HCT116 (cell line): ENCODE data around the gene OR7G1. TPM values are rescaled to one million over a fixed set of nuclear protein-coding genes. Genes with fewer than 3 reads are reported as not detected.
A peak's percentile ranks its signal among the peaks of the same experiment; 100 is the strongest.

ENCODE experiments used
- ATAC-seq: fragments of 200-7000 bp; cut with Tn5 transposase; 2 replicates; pipeline ENCODE4 v1.9.1; 2020; ENCODE audit warnings: mild to moderate bottlenecking, moderate library complexity
- BruUV-seq: library from RNA; stranded (reverse); fragments of 400-500 nt; replicated peaks from 2 replicates; lab custom pipeline; 2021; lab: Mats Ljungman, UMichigan
- CTCF ChIA-PET: fragments of 300-600 bp; sonication (Branson Sonifier 250); formaldehyde crosslinking; loops from one replicate; lab custom pipeline; 2021; ENCODE audit warnings: antibody characterized with exemption; lab: Charles Lee
- POLR2A ChIA-PET: fragments of 300-600, 350-600 bp; sonication (Branson Sonifier 250); formaldehyde crosslinking; loops from one replicate; lab custom pipeline; 2021; ENCODE audit warnings: antibody characterized with exemption; lab: Charles Lee
- RAD21 ChIA-PET, 2 experiments: fragments of 300-600 bp; sonication (Branson Sonifier 250); formaldehyde crosslinking; loops; one replicate each; lab custom pipeline; 2023; ENCODE audit warnings: low total read pairs in 2 of 2; ENCODE audit not compliant: uncharacterized antibody in 2 of 2, unreplicated experiment in 2 of 2, low non-redundant PET in 1 of 2; lab: Charles Lee
- DNase-seq: peaks from one replicate; pipeline ENCODE4 v3.0.0-alpha.2; 2010; ENCODE audit warnings: low read depth, low spot score
- H2AFZ ChIP-seq: fragments of 200-600 bp; shearing (Covaris generic), sonication (generic); 2 replicates; pipeline ENCODE4 v1.6.1; 2017; ENCODE audit warnings: low read depth, mixed run types, mixed read lengths, antibody characterized with exemption, low read length; ENCODE audit not compliant: poor library complexity, severe bottlenecking
- H3K27ac ChIP-seq: 2 replicates; pipeline ENCODE4 v1.5.1; 2012; ENCODE audit warnings: low read depth, low read length
- H3K27me3 ChIP-seq: fragments of 200-600 bp; sonication (generic); 2 replicates; pipeline ENCODE4 v1.6.1; 2016; ENCODE audit warnings: mixed run types, low read length, mixed read lengths; ENCODE audit not compliant: insufficient read depth
- H3K36me3 ChIP-seq, 2 experiments: fragments of 200-500 bp in 1 of 2; fragments of 200-600 bp in 1 of 2; sonication (Bioruptor generic) in 1 of 2; sonication (generic) in 1 of 2; 2 replicates each; pipeline versions ENCODE4 v1.5.1 to v1.6.1; 2014 to 2016; ENCODE audit warnings: low read length in 2 of 2, inconsistent platforms in 1 of 2, mixed read lengths in 1 of 2, mixed run types in 1 of 2; ENCODE audit not compliant: insufficient read depth in 2 of 2, control insufficient read depth in 1 of 2
- H3K4me1 ChIP-seq, 2 experiments: fragments of 200-600 bp in 1 of 2; sonication (generic) in 1 of 2; 2 replicates each; pipeline versions ENCODE4 v1.5.1 to v1.6.1; 2012 to 2017; ENCODE audit warnings: low read length in 2 of 2, inconsistent platforms in 1 of 2, mild to moderate bottlenecking in 1 of 2, mixed read lengths in 1 of 2, mixed run types in 1 of 2, moderate library complexity in 1 of 2; ENCODE audit not compliant: insufficient read depth in 2 of 2, control insufficient read depth in 1 of 2
- H3K4me2 ChIP-seq: fragments of 200-600 bp; sonication (generic); 2 replicates; pipeline ENCODE4 v1.6.1; 2017; ENCODE audit warnings: mixed run types, low read length, mixed read lengths
- H3K4me3 ChIP-seq, 2 experiments: fragments of 200-600 bp in 1 of 2; sonication (generic) in 1 of 2; replicated peaks in 1 of 2; 2 replicates each; pipeline ENCODE4 v1.5.1; 2011 to 2016; ENCODE audit warnings: low read length in 2 of 2, control low read depth in 1 of 2, low read depth in 1 of 2, mild to moderate bottlenecking in 1 of 2, mixed read lengths in 1 of 2, mixed run types in 1 of 2
- H3K79me2 ChIP-seq: fragments of 200-600 bp; sonication (generic); 2 replicates; pipeline ENCODE4 v1.6.1; 2017; ENCODE audit warnings: mild to moderate bottlenecking, mixed run types, low read length, moderate library complexity, mixed read lengths; ENCODE audit not compliant: insufficient read depth
- H3K9ac ChIP-seq: fragments of 200-600 bp; sonication (generic); 2 replicates; pipeline ENCODE4 v1.6.1; 2016; ENCODE audit warnings: low read length, mixed read lengths
- H3K9me2 ChIP-seq: fragments of 200-600 bp; sonication (generic), shearing (Covaris generic); 2 replicates; pipeline ENCODE4 v1.6.1; 2017; ENCODE audit warnings: mixed run types, mild to moderate bottlenecking, moderate library complexity; ENCODE audit not compliant: insufficient read depth
- H3K9me3 ChIP-seq, 2 experiments: fragments of 200-500 bp in 1 of 2; fragments of 200-600 bp in 1 of 2; sonication (Bioruptor generic) in 1 of 2; sonication (generic) in 1 of 2; 2 replicates each; pipeline ENCODE4 v1.6.1; 2014 to 2017; ENCODE audit warnings: low read length in 2 of 2, mixed read lengths in 2 of 2, inconsistent platforms in 1 of 2, low read depth in 1 of 2, mild to moderate bottlenecking in 1 of 2, mixed run types in 1 of 2, moderate library complexity in 1 of 2; ENCODE audit not compliant: control insufficient read depth in 1 of 2, insufficient read depth in 1 of 2
- H4K20me1 ChIP-seq: fragments of 200-600 bp; sonication (generic), shearing (Covaris generic); 2 replicates; pipeline ENCODE4 v1.6.1; 2017; ENCODE audit warnings: mixed run types, mild to moderate bottlenecking, moderate library complexity; ENCODE audit not compliant: insufficient read depth
- CBX3 ChIP-seq: IDR thresholded peaks from 2 replicates; pipeline ENCODE4 v1.6.1; 2012; ENCODE audit warnings: low read depth
- CEBPB ChIP-seq: IDR thresholded peaks from 2 replicates; pipeline ENCODE4 v1.6.1; 2012; ENCODE audit warnings: low read depth
- ELF1 ChIP-seq: IDR thresholded peaks from 2 replicates; pipeline ENCODE4 v1.6.1; 2012; ENCODE audit warnings: low read depth, borderline replicate concordance
- FOSL1 ChIP-seq: IDR thresholded peaks from 2 replicates; pipeline ENCODE4 v1.6.1; 2012; ENCODE audit warnings: low read depth
- JUND ChIP-seq: IDR thresholded peaks from 2 replicates; pipeline ENCODE4 v1.6.1; 2012
- POLR2A ChIP-seq: IDR thresholded peaks from 2 replicates; pipeline ENCODE4 v1.7.0; 2011; ENCODE audit warnings: borderline replicate concordance; ENCODE audit not compliant: insufficient read depth, insufficient read length; ENCODE audit errors: extremely low read depth
- POLR2AphosphoS5 ChIP-seq: IDR thresholded peaks from 2 replicates; pipeline ENCODE4 v1.6.1; 2011; ENCODE audit warnings: mild to moderate bottlenecking, low read depth, low read length, moderate library complexity
- RAD21 ChIP-seq: IDR thresholded peaks from 2 replicates; pipeline ENCODE4 v1.6.1; 2012; ENCODE audit warnings: low read depth, mild to moderate bottlenecking
- SIN3A ChIP-seq: IDR thresholded peaks from 2 replicates; pipeline ENCODE4 v1.6.1; 2012; ENCODE audit warnings: low read depth
- SP1 ChIP-seq: IDR thresholded peaks from 2 replicates; pipeline ENCODE4 v1.6.1; 2012; ENCODE audit warnings: low read depth
- TCF7L2 ChIP-seq: IDR thresholded peaks from 2 replicates; pipeline ENCODE4 v1.7.0; 2011; ENCODE audit warnings: borderline replicate concordance, inconsistent platforms; ENCODE audit not compliant: insufficient read depth, insufficient read length; ENCODE audit errors: extremely low read depth
- ZNF274 ChIP-seq: fragments of 200-500 bp; sonication (Bioruptor generic); IDR thresholded peaks from 2 replicates; pipeline ENCODE4 v1.6.1; 2014; ENCODE audit warnings: mild to moderate bottlenecking, low read depth, low read length, inconsistent platforms
- intact Hi-C: fragments of 100-400 bp; cut with micrococcal nuclease; formaldehyde crosslinking; loops from 2 replicates; pipeline ENCODE4 v1.10.0; 2022
- total RNA-seq: library from RNA; stranded (reverse); gene quantifications from one replicate; pipeline ENCODE4 v1.2.1, GENCODE V29; 2021; ENCODE audit not compliant: unreplicated experiment
- TF ChIP-seq, protein P1 (sequence below): IDR thresholded peaks from 2 replicates; pipeline ENCODE4 v1.6.1; 2012; ENCODE audit warnings: low read depth
- TF ChIP-seq, protein P2 (sequence below): IDR thresholded peaks from 2 replicates; pipeline ENCODE4 v1.6.1; 2012
- TF ChIP-seq, protein P3 (sequence below): IDR thresholded peaks from 2 replicates; pipeline ENCODE4 v1.6.1; 2012

Gene OR7G1
- total RNA-seq, 1 experiment from 2014 or later, result not detected

- TF ChIP-seq, protein P1, sequence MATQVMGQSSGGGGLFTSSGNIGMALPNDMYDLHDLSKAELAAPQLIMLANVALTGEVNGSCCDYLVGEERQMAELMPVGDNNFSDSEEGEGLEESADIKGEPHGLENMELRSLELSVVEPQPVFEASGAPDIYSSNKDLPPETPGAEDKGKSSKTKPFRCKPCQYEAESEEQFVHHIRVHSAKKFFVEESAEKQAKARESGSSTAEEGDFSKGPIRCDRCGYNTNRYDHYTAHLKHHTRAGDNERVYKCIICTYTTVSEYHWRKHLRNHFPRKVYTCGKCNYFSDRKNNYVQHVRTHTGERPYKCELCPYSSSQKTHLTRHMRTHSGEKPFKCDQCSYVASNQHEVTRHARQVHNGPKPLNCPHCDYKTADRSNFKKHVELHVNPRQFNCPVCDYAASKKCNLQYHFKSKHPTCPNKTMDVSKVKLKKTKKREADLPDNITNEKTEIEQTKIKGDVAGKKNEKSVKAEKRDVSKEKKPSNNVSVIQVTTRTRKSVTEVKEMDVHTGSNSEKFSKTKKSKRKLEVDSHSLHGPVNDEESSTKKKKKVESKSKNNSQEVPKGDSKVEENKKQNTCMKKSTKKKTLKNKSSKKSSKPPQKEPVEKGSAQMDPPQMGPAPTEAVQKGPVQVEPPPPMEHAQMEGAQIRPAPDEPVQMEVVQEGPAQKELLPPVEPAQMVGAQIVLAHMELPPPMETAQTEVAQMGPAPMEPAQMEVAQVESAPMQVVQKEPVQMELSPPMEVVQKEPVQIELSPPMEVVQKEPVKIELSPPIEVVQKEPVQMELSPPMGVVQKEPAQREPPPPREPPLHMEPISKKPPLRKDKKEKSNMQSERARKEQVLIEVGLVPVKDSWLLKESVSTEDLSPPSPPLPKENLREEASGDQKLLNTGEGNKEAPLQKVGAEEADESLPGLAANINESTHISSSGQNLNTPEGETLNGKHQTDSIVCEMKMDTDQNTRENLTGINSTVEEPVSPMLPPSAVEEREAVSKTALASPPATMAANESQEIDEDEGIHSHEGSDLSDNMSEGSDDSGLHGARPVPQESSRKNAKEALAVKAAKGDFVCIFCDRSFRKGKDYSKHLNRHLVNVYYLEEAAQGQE, result no peak
- no peak for TF ChIP-seq ZNF274
Observed at GRCh38 chr19:9130965-9131364, 15.4 kb upstream of the OR7G1 start (continued).

DNA sequence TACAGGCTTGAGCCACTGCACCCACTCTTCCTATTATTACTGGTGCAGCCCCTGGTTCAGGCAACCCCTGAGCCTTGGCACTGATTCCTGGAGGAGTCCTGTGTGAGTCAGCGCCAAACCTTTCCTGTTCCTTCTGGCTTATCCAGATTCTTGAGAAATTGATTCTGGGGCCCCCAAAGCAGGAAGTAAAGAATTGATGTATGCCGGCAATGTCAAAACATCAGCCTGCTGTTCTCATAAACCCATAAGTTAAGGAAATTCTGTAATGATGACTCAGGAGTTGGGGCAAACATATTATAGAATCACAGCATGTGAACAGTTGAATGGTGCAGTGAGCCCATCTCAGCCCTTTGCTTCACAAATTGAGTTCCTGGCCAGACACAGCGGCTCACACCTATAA lies 12.6 kb upstream of the OR7G1 start:
- Histone ChIP-seq H3K9me2 (no peaks in the 10 kb centered on the region), H3K27ac (peak overlapping the region; percentile 57), H3K36me3 (no peaks in the 10 kb centered on the region), H3K79me2 (no peaks in the 10 kb centered on the region), H2AFZ (no peak overlapping the region), H3K4me3 (peak overlapping the region in 1 of 2 experiments; percentile 31; a peak in 1 of 4 replicates), H3K9ac (no peak overlapping the region), H3K4me2 (peak overlapping the region; percentile 66), H3K4me1 (peaks cover 16 to 31% of the 10 kb centered on the region in 2 experiments), H3K27me3 (no peaks in the 10 kb centered on the region), H3K9me3 (no peaks in the 10 kb centered on the region), H4K20me1 (no peaks in the 10 kb centered on the region)
- DNase-seq (peak; percentile 82), ATAC-seq (peak; percentile 90)
- no TSS peak for BruUV-seq
- CTCF ChIA-PET, result no interaction called here
- POLR2A ChIA-PET, result no interaction called here
- RAD21 ChIA-PET, result no interaction called here
- intact Hi-C loops, result no loop called here
- peak; percentile 47 for TF ChIP-seq TCF7L2
- TF ChIP-seq, protein P2, sequence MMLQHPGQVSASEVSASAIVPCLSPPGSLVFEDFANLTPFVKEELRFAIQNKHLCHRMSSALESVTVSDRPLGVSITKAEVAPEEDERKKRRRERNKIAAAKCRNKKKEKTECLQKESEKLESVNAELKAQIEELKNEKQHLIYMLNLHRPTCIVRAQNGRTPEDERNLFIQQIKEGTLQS, result no peak
- no peak for TF ChIP-seq POLR2A
- TF ChIP-seq CBX3, result peak; percentile 88
- TF ChIP-seq POLR2AphosphoS5, result no peak; the same call in 1 of the 2 replicates
- TF ChIP-seq FOSL1, result peak; percentile 89
- peak; percentile 30; the same call in 1 of the 2 replicates for TF ChIP-seq RAD21
- TF ChIP-seq JUND, result peak; percentile 89
- TF ChIP-seq CEBPB, result peak; percentile 88
- peak; percentile 93 for TF ChIP-seq SP1
- TF ChIP-seq, protein P3, sequence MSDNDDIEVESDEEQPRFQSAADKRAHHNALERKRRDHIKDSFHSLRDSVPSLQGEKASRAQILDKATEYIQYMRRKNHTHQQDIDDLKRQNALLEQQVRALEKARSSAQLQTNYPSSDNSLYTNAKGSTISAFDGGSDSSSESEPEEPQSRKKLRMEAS, result peak; percentile 61; the same call in 1 of the 2 replicates
- TF ChIP-seq ELF1, result peak; percentile 55
- peak; percentile 70; the same call in 1 of the 2 replicates for TF ChIP-seq SIN3A
